ENCODE results near the gene APOE. TPM values are rescaled to one million over a fixed set of nuclear protein-coding genes. Genes with fewer than 3 reads are reported as not detected.

Gene APOE
- total RNA-seq, 4 donors from 2014 or later = 9.1 to 92.5 (median 33.6) TPM

GRCh38 chr19:44943801-44944249 is 38.2 kb downstream of the APOE start:
- TF ChIP-seq POLR2A (IDR thresholded peaks at IDR 0.05) = no peak
- H3K27ac ChIP-seq = no peak overlapping the region
- intact Hi-C loops (cut with DNase I; ENCODE audit: low total_unique reads) = no loop called here
- no peaks in the 10 kb centered on the region for H3K4me1 ChIP-seq
- no peaks in the 10 kb centered on the region for H3K36me3 ChIP-seq
- no peaks in the 10 kb centered on the region for H3K27me3 ChIP-seq
- H3K4me3 ChIP-seq = no peak overlapping the region
- no peaks in the 10 kb centered on the region for H3K9me3 ChIP-seq
- DNase-seq = no peak

- TF ChIP-seq POLR2A (IDR thresholded peaks at IDR 0.05) (no peak), CTCF (IDR thresholded peaks at IDR 0.05) (no peak)
- H3K4me1 ChIP-seq = peaks cover 0 to 3% of the 10 kb centered on the region in 2 donors
- no peaks in the 10 kb centered on the region for H3K36me3 ChIP-seq
- H3K27me3 ChIP-seq = no peaks in the 10 kb centered on the region
- intact Hi-C loops (cut with DNase I; ENCODE audit: low total_unique reads) = no loop called here
- H3K9me3 ChIP-seq = no peaks in the 10 kb centered on the region
- no peak for DNase-seq
- H3K27ac ChIP-seq = no peak overlapping the region
- no peak overlapping the region for H3K4me3 ChIP-seq
Measured at GRCh38 chr19:44947041-44947581, 41.5 kb downstream of the APOE start.

GRCh38 chr19:44948237-44948636 is 42.6 kb downstream of the APOE start:
- Histone ChIP-seq H3K36me3 (no peaks in the 10 kb centered on the region), H3K27ac (no peak overlapping the region), H3K27me3 (no peaks in the 10 kb centered on the region), H3K4me3 (no peak overlapping the region), H3K4me1 (peaks cover 0 to 3% of the 10 kb centered on the region in 2 donors), H3K9me3 (no peaks in the 10 kb centered on the region)
- DNase-seq = no peak
- intact Hi-C loops (cut with DNase I; ENCODE audit: low total_unique reads) = no loop called here
- no peak for TF ChIP-seq CTCF (IDR thresholded peaks at IDR 0.05)
- TF ChIP-seq POLR2A (IDR thresholded peaks at IDR 0.05) = no peak

- Histone ChIP-seq H3K27me3 (no peaks in the 10 kb centered on the region), H3K27ac (no peak overlapping the region), H3K4me1 (peaks cover 0 to 4% of the 10 kb centered on the region in 2 donors), H3K9me3 (no peaks in the 10 kb centered on the region), H3K36me3 (no peaks in the 10 kb centered on the region), H3K4me3 (no peak overlapping the region)
- intact Hi-C loops (cut with DNase I; ENCODE audit: low total_unique reads) = no loop called here
- DNase-seq = no peak
- no peak for TF ChIP-seq CTCF (IDR thresholded peaks at IDR 0.05)
- TF ChIP-seq POLR2A (IDR thresholded peaks at IDR 0.05) = no peak
Measured at GRCh38 chr19:44948763-44949374, 43.3 kb downstream of the APOE start.

GRCh38 chr19:44949550-44949949 is 44.0 kb downstream of the APOE start:
- peaks cover 0 to 10% of the 10 kb centered on the region in 2 donors for H3K4me1 ChIP-seq
- no peaks in the 10 kb centered on the region for H3K27me3 ChIP-seq
- intact Hi-C loops (cut with DNase I; ENCODE audit: low total_unique reads) = no loop called here
- DNase-seq = no peak
- TF ChIP-seq POLR2A (IDR thresholded peaks at IDR 0.05) (no peak), CTCF (IDR thresholded peaks at IDR 0.05) (no peak)
- no peaks in the 10 kb centered on the region for H3K36me3 ChIP-seq
- no peak overlapping the region for H3K4me3 ChIP-seq
- no peaks in the 10 kb centered on the region for H3K9me3 ChIP-seq
- H3K27ac ChIP-seq = no peak overlapping the region

All from uterus (tissue), 4 donors.